ENCODE results near the gene KLHL41.
A peak's percentile ranks its signal among the peaks of the same experiment; 100 is the strongest.

Gene KLHL41

GRCh38 chr2:169509298-169509885 is at the start of gene KLHL41:
KLHL41 (plus strand) TSS chr2:169509702; CDS start chr2:169509779, 77 bp downstream.
- Histone ChIP-seq H3K27me3 (ENCODE audit: insufficient read depth, poor library complexity, severe bottlenecking) (no peaks in the 10 kb centered on the region), H3K27ac (ENCODE audit: poor library complexity, severe bottlenecking) (no peak within 1 kb of the TSS), H3K9me3 (ENCODE audit: severe bottlenecking) (peaks cover 3% of the 10 kb centered on the region), H3K36me3 (ENCODE audit: low read depth) (peaks cover 3% of the 10 kb centered on the region; the same call in 1 of the 2 replicates), H3K4me3 (ENCODE audit: severe bottlenecking) (no peak within 1 kb of the TSS), H3K4me1 (ENCODE audit: insufficient read depth, poor library complexity, severe bottlenecking) (peaks cover 20% of the 10 kb centered on the region)
- DNase-seq (ENCODE audit: low spot score) (no peak), ATAC-seq (ENCODE audit: low read depth) (no peak)
- TF ChIP-seq, protein P1, sequence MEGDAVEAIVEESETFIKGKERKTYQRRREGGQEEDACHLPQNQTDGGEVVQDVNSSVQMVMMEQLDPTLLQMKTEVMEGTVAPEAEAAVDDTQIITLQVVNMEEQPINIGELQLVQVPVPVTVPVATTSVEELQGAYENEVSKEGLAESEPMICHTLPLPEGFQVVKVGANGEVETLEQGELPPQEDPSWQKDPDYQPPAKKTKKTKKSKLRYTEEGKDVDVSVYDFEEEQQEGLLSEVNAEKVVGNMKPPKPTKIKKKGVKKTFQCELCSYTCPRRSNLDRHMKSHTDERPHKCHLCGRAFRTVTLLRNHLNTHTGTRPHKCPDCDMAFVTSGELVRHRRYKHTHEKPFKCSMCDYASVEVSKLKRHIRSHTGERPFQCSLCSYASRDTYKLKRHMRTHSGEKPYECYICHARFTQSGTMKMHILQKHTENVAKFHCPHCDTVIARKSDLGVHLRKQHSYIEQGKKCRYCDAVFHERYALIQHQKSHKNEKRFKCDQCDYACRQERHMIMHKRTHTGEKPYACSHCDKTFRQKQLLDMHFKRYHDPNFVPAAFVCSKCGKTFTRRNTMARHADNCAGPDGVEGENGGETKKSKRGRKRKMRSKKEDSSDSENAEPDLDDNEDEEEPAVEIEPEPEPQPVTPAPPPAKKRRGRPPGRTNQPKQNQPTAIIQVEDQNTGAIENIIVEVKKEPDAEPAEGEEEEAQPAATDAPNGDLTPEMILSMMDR (IDR thresholded peaks at IDR 0.05; ENCODE audit: poor library complexity, severe bottlenecking) = no peak

DNA sequence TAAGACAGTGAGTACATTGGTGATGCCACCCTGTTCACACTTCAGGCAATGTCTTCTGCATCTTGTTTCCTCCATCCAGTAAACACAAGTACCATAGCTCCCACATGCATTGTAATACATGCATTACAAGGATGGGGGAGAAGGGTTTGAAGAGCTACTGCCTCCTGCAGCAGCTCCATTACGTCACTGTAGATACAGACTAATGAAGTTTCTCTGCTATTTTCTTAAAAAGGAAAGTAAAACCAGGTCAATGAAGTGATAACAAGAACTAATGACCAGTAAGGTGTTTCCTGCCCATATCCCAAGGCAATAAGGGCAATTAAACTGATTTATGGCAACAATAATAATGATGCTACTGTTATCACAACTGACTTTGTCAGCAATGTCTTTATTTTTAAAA is 48.4 kb upstream of the KLHL41 start:
- TF ChIP-seq, protein P1 (IDR thresholded peaks at IDR 0.05; ENCODE audit: poor library complexity, severe bottlenecking) = no peak
- DNase-seq (ENCODE audit: low spot score) = no peak
- Histone ChIP-seq H3K4me1 (ENCODE audit: insufficient read depth, poor library complexity, severe bottlenecking) (peaks cover 2% of the 10 kb centered on the region), H3K9me3 (ENCODE audit: severe bottlenecking) (no peaks in the 10 kb centered on the region), H3K27me3 (ENCODE audit: insufficient read depth, poor library complexity, severe bottlenecking) (no peaks in the 10 kb centered on the region), H3K27ac (ENCODE audit: poor library complexity, severe bottlenecking) (no peak overlapping the region), H3K4me3 (ENCODE audit: severe bottlenecking) (no peak overlapping the region), H3K36me3 (ENCODE audit: low read depth) (no peaks in the 10 kb centered on the region)
- no peak for ATAC-seq (ENCODE audit: low read depth)

DNA sequence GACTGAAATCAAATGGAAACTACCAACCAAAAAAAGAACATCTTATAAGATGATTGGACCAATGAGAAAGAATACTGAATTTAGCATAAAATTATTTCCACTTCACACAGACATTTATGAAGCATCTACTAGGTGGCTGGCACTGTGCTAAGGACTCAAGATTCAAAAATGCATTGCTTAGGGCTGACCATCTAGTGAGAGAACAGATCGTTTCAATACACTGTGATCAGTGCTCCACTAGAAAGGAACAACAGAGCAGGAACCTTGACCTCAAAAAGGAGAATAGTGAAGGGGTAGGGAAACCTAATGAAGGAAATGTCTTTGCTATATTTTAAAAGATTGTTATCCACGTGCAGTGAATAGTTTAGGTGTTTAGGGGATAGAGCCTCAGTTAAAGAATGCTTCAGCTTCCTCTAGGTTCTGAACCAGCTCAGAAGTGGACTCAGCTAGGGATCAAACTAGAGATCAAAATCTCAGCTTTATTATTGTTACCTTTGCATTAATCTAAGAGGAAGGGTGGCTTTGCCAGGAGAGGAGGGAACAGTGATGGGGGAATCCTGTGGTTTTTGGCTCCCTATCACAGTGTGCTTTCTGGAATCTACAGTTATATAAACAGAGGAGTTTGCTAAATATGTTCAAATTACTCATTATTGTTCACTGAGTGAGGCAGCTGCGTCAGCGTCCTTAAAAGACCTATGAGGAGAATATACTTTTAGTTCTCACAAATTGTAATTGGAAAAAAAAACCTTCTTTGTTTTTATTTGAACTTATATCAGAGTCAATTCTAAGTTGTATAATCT is 46.4 kb upstream of the KLHL41 start:
- ATAC-seq (ENCODE audit: low read depth) (peak; percentile 96), DNase-seq (ENCODE audit: low spot score) (no peak)
- no peaks in the 10 kb centered on the region for H3K27me3 ChIP-seq (ENCODE audit: insufficient read depth, poor library complexity, severe bottlenecking)
- H3K9me3 ChIP-seq (ENCODE audit: severe bottlenecking) = no peaks in the 10 kb centered on the region
- no peaks in the 10 kb centered on the region for H3K36me3 ChIP-seq (ENCODE audit: low read depth)
- no peak overlapping the region for H3K4me3 ChIP-seq (ENCODE audit: severe bottlenecking)
- TF ChIP-seq, protein P1 (IDR thresholded peaks at IDR 0.05; ENCODE audit: poor library complexity, severe bottlenecking) = no peak
- H3K4me1 ChIP-seq (ENCODE audit: insufficient read depth, poor library complexity, severe bottlenecking) = peaks cover 2% of the 10 kb centered on the region
- H3K27ac ChIP-seq (ENCODE audit: poor library complexity, severe bottlenecking) = no peak overlapping the region

GRCh38 chr2:169464466-169464865 is 45.0 kb upstream of the KLHL41 start:
- ATAC-seq (ENCODE audit: low read depth) (no peak), DNase-seq (ENCODE audit: low spot score) (no peak)
- Histone ChIP-seq H3K27ac (ENCODE audit: poor library complexity, severe bottlenecking) (no peak overlapping the region), H3K4me1 (ENCODE audit: insufficient read depth, poor library complexity, severe bottlenecking) (peaks cover 2% of the 10 kb centered on the region), H3K4me3 (ENCODE audit: severe bottlenecking) (no peak overlapping the region), H3K9me3 (ENCODE audit: severe bottlenecking) (no peaks in the 10 kb centered on the region), H3K36me3 (ENCODE audit: low read depth) (no peaks in the 10 kb centered on the region), H3K27me3 (ENCODE audit: insufficient read depth, poor library complexity, severe bottlenecking) (no peaks in the 10 kb centered on the region)
- TF ChIP-seq, protein P1 (IDR thresholded peaks at IDR 0.05; ENCODE audit: poor library complexity, severe bottlenecking) = no peak

- H3K27ac ChIP-seq (ENCODE audit: poor library complexity, severe bottlenecking) = no peak overlapping the region
- no peaks in the 10 kb centered on the region for H3K27me3 ChIP-seq (ENCODE audit: insufficient read depth, poor library complexity, severe bottlenecking)
- DNase-seq (ENCODE audit: low spot score) (no peak), ATAC-seq (ENCODE audit: low read depth) (no peak)
- H3K4me1 ChIP-seq (ENCODE audit: insufficient read depth, poor library complexity, severe bottlenecking) = peaks cover 2% of the 10 kb centered on the region
- no peaks in the 10 kb centered on the region for H3K9me3 ChIP-seq (ENCODE audit: severe bottlenecking)
- TF ChIP-seq, protein P1 (IDR thresholded peaks at IDR 0.05; ENCODE audit: poor library complexity, severe bottlenecking) = no peak
- H3K36me3 ChIP-seq (ENCODE audit: low read depth) = no peaks in the 10 kb centered on the region
- no peak overlapping the region for H3K4me3 ChIP-seq (ENCODE audit: severe bottlenecking)
Observed at GRCh38 chr2:169464882-169465281, 44.6 kb upstream of the KLHL41 start.

Data from RWPE2 (cell line).